ENCODE data around the gene BPIFB4.
"Not testable (repeated sequence)": the region's sequence is repeated elsewhere in the genome, so short reads cannot be mapped to it uniquely, and the experiment has no call there.

The BPIFB4 gene

GRCh38 chr20:33091147-33091546, 11.7 kb downstream of the BPIFB4 start:
- DNase-seq: no peak

- DNase-seq: no peak
These were observed 12.2 kb downstream of the BPIFB4 start for GRCh38 chr20:33091693-33092092.

GRCh38 chr20:33092361-33092760, 12.9 kb downstream of the BPIFB4 start:
- no peak for DNase-seq

- no peak for DNase-seq
These were observed 13.6 kb downstream of the BPIFB4 start for GRCh38 chr20:33093074-33093473.

DNA sequence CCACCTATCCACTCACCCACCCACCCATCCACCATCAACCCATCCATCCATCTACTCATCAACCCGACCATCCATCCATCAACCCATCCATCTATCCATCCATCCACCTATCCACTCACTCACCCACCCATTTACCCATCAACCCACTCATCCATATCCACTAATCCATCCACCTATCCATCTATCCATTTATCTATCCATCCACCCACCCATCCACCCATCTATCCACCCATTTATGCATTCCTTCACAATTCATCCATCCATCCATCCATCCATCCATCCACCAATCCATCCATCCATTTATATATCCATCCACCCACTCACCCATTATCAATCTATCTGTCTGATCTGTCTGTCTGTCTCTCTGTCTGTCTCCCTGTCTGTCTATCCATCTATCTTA, 14.1 kb downstream of the BPIFB4 start:
- DNase-seq: no peak

DNA sequence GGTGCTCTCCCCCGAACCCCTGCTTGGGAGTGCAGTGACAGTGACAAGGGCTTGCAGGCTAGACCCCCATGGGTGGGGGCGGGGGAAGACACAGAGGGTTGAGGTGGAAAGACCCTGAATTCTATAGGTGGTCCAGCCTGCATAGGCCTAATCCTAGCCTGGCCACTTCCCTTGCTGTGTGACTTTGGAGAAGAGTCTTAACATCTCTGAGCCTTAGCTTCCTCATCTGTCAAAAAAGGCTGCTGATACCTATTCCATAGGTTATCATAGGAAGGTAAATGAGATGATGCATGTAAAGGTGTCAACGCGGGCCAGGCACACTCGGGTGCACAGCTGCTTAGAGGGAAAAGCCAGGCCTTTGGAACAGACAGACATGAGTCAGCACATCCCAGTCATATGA, 15.8 kb downstream of the BPIFB4 start:
- no peak for DNase-seq

DNA sequence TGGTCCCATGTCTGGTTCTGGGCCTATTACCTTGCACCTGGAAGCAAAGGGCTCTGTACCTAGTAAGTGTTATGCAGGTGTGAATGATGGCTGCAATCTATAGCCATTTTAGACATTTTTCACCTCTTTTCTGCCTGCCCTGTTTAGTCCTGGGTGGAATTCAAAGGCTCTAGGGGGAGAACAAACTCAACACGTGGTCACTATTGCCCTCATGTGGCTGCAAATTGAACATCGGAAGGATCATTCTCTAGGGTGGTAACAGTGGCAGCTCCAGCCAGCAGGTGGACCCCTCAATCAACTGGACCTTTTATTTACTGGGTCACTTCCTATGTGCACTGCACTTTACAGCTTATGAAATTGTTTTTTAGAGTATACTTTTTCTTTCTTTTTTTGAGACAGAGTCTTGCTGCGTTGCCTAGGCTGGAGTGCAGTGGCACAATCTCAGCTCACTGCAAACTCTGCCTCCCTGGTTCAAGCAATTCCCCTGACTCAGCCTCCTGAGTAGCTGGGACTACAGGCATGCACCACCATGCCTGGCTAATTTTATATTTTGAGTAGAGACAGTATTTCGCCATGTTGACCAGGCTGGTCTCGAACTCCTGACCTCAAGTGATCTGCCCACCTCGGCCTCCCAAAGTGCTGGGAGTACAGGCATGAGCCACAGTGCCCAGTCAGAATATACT, 16.6 kb downstream of the BPIFB4 start:
- peak; percentile 4 for DNase-seq

DNA sequence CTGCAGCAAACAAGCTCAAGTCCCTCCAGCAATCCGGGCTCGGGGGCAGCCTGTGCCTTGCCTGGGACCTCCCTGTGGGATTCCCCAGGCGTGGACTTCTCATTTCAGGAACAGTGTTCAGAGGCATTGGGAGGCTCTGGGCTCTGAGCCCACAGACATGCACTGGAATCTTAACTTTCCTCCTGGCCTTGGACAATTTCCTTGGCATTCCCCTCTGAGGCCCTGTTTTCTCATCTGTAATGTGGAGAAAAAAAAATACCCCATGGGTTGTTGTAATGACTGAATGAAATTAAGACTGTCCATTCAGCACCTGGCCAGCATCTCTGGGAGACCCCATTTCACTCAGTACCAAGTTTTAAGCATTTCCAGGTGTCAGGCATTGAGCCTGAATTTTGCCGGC, 17.6 kb downstream of the BPIFB4 start:
- no peak for DNase-seq

DNA sequence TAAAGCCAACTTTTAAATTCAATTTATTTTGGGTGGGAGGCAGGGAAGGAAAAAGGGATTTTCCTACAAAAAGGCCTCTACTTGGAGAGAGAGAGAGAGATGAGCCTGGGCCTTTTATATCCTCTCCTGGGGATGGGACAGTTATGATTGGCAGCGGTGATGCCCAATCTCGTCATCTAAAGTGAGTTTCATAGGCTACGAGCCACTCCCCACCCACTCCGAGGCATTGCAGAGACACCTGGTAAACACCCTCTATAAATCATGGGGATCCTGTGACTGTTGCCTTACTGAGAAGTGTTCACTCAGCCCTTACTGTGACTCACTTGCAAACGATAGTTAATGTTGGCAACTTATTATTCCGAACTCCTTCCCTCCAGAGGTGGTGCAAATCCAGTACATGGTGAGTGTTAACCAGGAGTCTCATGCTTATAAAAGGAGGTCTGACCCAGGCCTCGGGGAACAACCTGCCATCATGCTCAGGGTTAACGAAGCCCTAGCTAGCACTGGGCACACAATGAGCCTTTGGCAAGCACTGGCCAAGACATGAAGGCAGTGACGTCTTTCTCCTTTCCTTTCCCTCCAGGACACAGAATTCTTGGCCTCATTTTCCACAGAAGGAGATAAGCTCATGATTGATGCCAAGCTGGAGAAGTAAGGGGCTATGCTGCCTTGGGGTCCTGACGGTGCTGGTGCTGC, 20.5 kb downstream of the BPIFB4 start:
- no peak for DNase-seq

DNA sequence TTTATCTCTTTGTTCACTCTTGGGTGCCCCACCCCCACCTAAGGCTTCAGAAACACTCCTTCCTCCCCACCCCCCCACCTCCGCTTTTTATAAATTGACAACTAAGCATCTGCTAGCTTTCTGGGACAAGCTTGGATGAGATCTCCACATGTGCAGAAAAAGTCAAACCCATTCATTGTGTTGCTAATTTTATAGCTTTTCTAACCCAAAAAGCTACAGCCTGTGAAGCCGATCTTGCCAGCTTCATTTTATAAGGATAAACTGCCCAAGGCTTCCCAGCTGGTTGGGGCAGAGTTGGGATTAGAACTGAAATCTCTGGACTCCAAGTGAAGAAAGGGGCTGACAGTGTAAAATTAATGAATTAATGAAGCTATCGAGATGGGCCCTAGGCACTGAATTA, 24.1 kb downstream of the BPIFB4 start:
- DNase-seq: no peak

DNA sequence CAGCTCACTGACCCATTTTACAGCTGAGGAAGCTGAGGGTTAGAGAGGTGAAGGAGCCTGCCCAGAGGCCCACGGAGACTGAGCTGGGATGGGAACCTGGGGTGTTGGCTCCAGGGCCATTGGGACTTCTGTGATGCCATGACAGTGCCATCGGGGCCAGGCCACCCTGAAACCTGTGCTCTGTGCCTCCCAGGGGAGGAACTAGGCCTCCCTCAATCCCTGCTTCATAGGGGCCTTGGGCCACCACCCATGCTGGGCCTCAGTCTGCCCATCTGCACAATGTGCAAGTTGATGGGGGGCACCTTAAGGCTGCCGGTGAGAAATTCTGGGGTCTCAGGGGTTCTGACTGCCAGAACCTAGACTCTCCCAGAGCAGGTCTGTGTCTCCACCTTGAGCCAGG, 24.9 kb downstream of the BPIFB4 start:
- DNase-seq: no peak

DNA sequence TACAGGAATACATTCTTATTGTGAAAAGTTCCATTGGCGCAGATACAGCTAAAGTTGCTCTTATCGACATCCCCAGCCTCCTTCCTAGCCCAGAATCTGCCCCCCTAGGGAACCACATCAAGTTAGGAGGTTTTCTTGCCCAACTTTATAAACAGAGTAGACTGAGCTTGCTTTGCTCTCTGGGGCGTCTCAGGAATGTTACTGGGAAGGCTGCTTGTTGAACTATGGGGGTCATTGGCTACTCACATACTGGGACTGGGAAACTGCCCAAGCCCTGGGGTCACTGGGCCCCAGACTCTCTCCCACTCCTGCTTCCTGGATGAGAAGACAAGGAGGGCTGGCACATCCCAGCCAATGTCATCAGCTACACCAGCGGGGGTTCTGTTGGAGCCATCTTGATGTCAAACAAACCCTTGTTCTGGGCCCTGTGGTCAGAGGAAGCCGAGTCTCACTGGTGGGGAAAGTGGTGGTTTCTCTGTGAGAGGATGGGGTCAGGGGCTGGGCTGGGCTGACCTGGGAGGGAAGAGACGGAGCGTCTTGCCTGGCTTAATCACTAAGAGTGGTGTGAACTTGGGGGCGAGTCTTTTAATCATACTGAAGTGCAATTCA, 26.0 kb downstream of the BPIFB4 start:
- no peak for DNase-seq

DNA sequence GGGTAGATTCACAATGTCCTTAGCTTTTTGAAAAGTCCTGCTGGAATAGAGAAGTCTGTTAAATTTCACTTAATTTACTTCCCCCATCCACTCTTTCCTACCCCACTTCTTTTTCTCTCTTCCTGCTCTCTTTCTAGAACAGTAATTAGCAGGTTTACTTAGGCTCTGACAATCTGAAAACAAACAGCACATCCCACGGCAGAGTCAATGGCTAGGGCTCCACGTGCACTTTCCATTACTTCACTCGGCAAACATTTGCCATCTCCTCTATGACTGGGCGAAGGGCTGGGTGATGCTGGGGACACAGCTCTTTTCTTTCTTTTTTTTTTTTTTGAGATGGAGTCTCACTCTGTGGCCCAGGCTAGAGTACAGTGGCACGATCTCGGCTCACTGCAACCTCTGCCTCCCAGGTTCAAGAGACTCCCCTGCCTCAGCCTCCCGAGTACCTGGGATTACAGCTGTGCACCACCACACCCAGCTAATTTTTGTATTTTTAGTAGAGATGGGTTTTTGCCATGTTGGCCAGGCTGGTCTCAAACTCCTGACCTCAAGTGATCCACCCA, 26.7 kb downstream of the BPIFB4 start:
- not testable (repeated sequence) for DNase-seq

GRCh38 chr20:33108661-33109060, 29.2 kb downstream of the BPIFB4 start:
- DNase-seq: no peak

- no peak for DNase-seq
These were observed 30.8 kb downstream of the BPIFB4 start for GRCh38 chr20:33110147-33110825.

DNA sequence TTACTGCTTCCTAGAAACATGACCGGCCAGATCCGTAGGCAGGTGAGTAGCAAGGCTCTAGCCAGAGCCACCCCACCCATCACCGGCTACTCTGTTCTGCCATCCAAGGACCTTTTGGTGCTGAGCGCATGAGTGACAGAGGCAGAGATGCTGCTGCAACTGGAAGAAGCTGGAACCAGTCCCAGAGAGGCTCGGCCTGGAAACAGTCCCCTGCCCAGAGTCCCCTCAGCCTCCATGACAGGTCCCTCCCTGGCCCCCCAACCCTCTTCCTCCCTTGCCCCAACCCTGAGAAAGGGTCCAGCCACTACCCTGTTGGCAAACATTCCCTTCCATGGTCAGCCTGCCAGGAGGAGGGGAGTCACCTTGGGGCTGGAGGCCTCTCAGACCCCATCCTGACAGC, 31.9 kb downstream of the BPIFB4 start:
- no peak for DNase-seq

- no peak for DNase-seq
These were observed 33.3 kb downstream of the BPIFB4 start for GRCh38 chr20:33112547-33113386.

GRCh38 chr20:33113387-33113908, 34.0 kb downstream of the BPIFB4 start:
- no peak for DNase-seq

DNA sequence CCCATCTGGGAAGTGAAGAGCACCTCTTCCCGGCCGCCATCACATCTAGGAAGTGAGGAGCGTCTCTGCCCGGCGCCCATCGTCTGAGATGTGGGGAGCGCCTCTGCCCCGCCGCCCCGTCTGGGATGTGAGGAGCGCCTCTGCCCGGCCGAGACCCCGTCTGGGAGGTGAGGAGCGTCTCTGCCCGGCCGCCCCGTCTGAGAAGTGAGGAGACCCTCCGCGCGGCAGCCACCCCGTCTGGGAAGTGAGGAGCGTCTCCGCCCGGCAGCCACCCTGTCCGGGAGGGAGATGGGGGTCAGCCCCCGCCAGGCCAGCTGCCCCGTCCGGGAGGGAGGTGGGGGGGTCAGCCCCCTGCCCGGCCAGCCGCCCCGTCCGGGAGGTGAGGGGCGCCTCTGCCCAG, 36.1 kb downstream of the BPIFB4 start:
- DNase-seq: not testable (repeated sequence)

DNA sequence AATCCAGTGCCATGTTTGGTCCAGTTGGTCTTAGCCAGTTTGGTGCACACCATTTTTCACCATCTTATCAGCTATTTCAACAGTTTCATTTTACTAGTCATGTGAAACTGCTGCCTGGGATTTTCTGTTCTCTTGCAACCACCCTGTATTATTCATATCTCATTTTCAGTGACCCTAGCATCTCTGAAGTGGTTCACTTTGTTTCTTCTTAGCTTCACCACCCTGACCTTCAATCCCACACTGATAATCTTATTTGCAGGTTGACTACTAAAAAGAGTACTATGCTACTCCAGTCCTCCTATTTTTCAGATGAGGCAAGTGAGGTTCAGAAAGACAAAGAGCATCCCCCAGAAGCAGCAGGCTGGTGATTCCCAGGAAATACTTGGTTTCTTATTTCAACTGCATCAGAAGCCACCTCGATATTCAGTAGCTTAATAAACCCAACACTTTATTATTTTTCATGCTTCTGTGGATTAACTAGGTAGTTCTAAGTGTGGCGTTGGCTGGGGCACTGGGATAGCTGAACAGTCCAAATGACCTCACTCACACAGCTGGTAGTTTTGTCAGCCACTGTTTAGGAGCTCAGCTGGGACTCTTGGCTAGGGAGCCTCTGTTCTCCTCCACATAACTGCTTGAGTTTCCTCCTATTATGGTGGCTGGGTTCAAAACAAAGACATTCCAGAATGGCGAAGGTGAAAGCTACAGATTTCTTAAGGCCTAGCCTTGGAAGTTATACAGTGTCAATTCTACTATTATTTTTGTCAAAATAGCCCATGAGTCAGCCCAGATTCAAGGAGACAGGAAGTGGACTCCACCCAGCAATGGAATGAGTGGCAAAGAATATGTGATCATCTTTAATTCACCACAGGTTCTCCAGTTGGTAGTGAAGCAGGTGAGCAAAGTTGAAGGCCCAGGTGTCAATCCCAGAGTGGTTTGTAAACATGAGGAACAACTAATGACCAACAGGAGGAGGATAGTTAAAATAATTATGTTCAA, 40.6 kb downstream of the BPIFB4 start:
- DNase-seq: no peak

DNA sequence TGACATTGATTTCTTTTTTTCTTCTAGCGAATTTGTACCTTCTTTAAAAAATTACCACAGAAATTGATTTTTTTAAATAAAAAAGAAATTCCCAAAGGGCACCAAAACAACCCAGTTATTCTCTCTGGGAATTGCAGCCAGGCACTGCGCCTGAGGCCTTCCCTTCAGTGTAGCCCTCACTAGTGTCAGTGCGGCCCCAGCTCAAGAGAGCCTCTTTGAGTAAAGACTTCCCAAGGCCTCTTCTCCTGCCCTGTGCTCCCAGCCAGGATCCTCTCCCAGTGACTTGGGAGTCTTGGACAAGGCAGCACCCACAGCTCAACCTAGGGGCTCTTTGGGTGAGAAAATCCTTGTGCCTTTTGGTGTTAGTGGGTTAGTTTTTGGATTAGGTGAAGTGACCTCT, 41.5 kb downstream of the BPIFB4 start:
- DNase-seq: no peak
